Chondrocyte (in vitro differentiated cells): ENCODE data around the gene GPR26. TPM values are rescaled to one million over a fixed set of nuclear protein-coding genes. Genes with fewer than 3 reads are reported as not detected.

Source experiments
- DNase-seq: peaks from one replicate; pipeline ENCODE4 v3.0.0; 2021; ENCODE audit warnings: mixed read lengths, low spot score
- H3K27ac Mint-ChIP-seq: one replicate; pipeline ENCODE4 v1.8.0; 2021; ENCODE audit warnings: mild to moderate bottlenecking, moderate library complexity, mixed read lengths; ENCODE audit not compliant: unreplicated experiment
- H3K27me3 Mint-ChIP-seq: 2 replicates; pipeline ENCODE4 v1.8.0; 2021; ENCODE audit warnings: low read depth, mixed read lengths
- H3K36me3 Mint-ChIP-seq: 2 replicates; pipeline ENCODE4 v1.8.0; 2021; ENCODE audit warnings: low read depth, mixed read lengths
- H3K4me1 Mint-ChIP-seq: 2 replicates; pipeline ENCODE4 v1.8.0; 2021; ENCODE audit warnings: low read depth, mild to moderate bottlenecking, mixed read lengths
- H3K4me3 Mint-ChIP-seq: one replicate; pipeline ENCODE4 v1.8.0; 2021; ENCODE audit warnings: mild to moderate bottlenecking, moderate library complexity, mixed read lengths; ENCODE audit not compliant: unreplicated experiment
- H3K9me3 Mint-ChIP-seq: 2 replicates; pipeline ENCODE4 v1.8.0; 2021; ENCODE audit warnings: low read depth, mixed read lengths
- CTCF ChIP-seq: fragments of 200-600 bp; sonication (generic); IDR thresholded peaks from 2 replicates; pipeline ENCODE4 v1.5.0; 2021; ENCODE audit warnings: antibody characterized with exemption, mild to moderate bottlenecking, moderate library complexity
- total RNA-seq: library from RNA; stranded (reverse); gene quantifications from 3 replicates; pipeline ENCODE4 v1.2.1, GENCODE V29; 2021

The GPR26 gene
- total RNA-seq, 1 donor from 2014 or later = not detected

DNA sequence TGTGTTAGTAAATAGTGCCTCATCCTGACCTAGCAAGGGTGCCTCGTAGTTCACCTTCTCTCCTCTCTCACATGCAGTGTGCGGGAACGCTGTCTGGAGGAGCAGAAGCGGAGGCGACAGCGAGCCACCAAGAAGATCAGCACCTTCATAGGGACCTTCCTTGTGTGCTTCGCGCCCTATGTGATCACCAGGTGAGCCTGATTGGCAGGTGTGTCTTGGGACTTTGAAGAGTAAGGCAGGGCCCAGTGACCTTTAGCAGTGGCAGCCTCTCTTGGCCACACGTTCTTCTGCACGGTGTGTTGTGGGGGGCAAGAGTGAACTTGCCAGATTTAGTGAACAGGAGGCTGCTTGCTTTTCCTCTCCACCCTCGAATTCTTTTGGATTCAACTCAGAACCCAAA is 8.6 kb downstream of the GPR26 start:
- peaks cover 13% of the 10 kb centered on the region for H3K27me3 Mint-ChIP-seq

GRCh38 chr10:123675811-123676210 is 9.7 kb downstream of the GPR26 start:
- H3K27ac Mint-ChIP-seq = no peak overlapping the region
- no peak overlapping the region for H3K4me3 Mint-ChIP-seq
- no peaks in the 10 kb centered on the region for H3K4me1 Mint-ChIP-seq
- no peak for TF ChIP-seq CTCF
- H3K27me3 Mint-ChIP-seq = peaks cover 9% of the 10 kb centered on the region
- H3K9me3 Mint-ChIP-seq = no peaks in the 10 kb centered on the region
- peak; percentile 57 for DNase-seq
- H3K36me3 Mint-ChIP-seq = no peaks in the 10 kb centered on the region

More for the DNA sequence above, 8.6 kb downstream of the GPR26 start:
- DNase-seq = peak; percentile 53
- H3K4me3 Mint-ChIP-seq = no peak overlapping the region
- H3K27ac Mint-ChIP-seq = no peak overlapping the region
- H3K36me3 Mint-ChIP-seq = no peaks in the 10 kb centered on the region
- H3K9me3 Mint-ChIP-seq = no peaks in the 10 kb centered on the region
- TF ChIP-seq CTCF = no peak
- H3K4me1 Mint-ChIP-seq = no peaks in the 10 kb centered on the region

- Mint-ChIP-seq H3K27me3 (peaks cover 4% of the 10 kb centered on the region), H3K4me1 (no peaks in the 10 kb centered on the region), H3K36me3 (no peaks in the 10 kb centered on the region), H3K27ac (no peak overlapping the region), H3K4me3 (no peak overlapping the region), H3K9me3 (no peaks in the 10 kb centered on the region)
- DNase-seq = peak; percentile 4
- TF ChIP-seq CTCF = no peak
Measured at GRCh38 chr10:123677556-123677955, 11.4 kb downstream of the GPR26 start.

DNA sequence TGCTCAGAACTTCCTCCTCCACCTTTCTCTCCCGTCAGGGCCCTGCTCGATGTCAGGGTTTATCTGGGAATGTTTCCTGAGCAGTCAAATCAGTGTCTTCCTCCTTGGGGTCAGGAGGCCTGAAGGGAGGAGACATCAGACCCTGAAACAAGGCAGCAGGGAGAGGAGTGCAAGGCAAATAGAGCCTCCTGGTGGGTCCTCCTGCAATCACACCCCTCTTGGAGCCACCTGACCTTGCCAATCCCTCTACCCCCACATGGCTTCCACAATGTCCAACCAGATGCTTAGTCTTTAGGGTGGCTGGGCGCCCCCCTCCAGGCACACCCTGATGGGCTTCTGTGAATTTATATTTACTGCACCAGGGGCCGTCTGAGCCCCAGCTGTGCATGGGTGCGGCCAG is 12.2 kb downstream of the GPR26 start:
- Mint-ChIP-seq H3K27me3 (peaks cover 4% of the 10 kb centered on the region), H3K36me3 (no peaks in the 10 kb centered on the region), H3K27ac (no peak overlapping the region), H3K4me1 (no peaks in the 10 kb centered on the region), H3K9me3 (no peaks in the 10 kb centered on the region), H3K4me3 (no peak overlapping the region)
- no peak for TF ChIP-seq CTCF
- DNase-seq = peak; percentile 27

- Mint-ChIP-seq H3K9me3 (no peaks in the 10 kb centered on the region), H3K27me3 (peaks cover 2% of the 10 kb centered on the region), H3K27ac (no peak overlapping the region), H3K36me3 (no peaks in the 10 kb centered on the region), H3K4me3 (no peak overlapping the region), H3K4me1 (no peaks in the 10 kb centered on the region)
- DNase-seq = peak; percentile 34
- TF ChIP-seq CTCF = no peak
Measured at GRCh38 chr10:123681285-123681684, 15.1 kb downstream of the GPR26 start.
